C4-2B (cell line): Measurements from ENCODE around the gene ALDOC.

Source experiments
- CTCF ChIP-seq: fragments of 450-650 bp; conservative IDR thresholded peaks from 2 replicates; pipeline ENCODE4 v1.5.1; 2017; ENCODE audit warnings: mild to moderate bottlenecking
- ZFX ChIP-seq: fragments of 450-650 bp; IDR thresholded peaks from 2 replicates; pipeline ENCODE4 v1.6.1; 2017

- TF ChIP-seq CTCF, result no peak
- TF ChIP-seq ZFX, result no peak
Measured at GRCh38 chr17:28547096-28547622, 29.5 kb downstream of the ALDOC start.
